IMR-90 (cell line): ENCODE data around the gene BRI3BP. TPM values are rescaled to one million over a fixed set of nuclear protein-coding genes. Genes with fewer than 3 reads are reported as not detected.

Experiments used
- ATAC-seq: fragments of 200-7000 bp; cut with Tn5 transposase; 2 replicates; pipeline ENCODE4 v1.9.1; 2020; ENCODE audit warnings: low read depth, mild to moderate bottlenecking, moderate library complexity
- BruUV-seq: library from RNA; stranded (reverse); fragments of 400-500 nt; replicated peaks from 2 replicates; lab custom pipeline; 2021; lab: Mats Ljungman, UMichigan
- CTCF ChIA-PET: fragments of 300-600 bp; formaldehyde crosslinking; extraction: SDS; loops from one replicate; lab custom pipeline; 2021; ENCODE audit warnings: antibody characterized with exemption; lab: Yijun Ruan, JAX
- POLR2A ChIA-PET: fragments of 300-600 bp; sonication (Branson Sonifier 250); formaldehyde crosslinking; loops from one replicate; lab custom pipeline; 2022; ENCODE audit warnings: antibody characterized with exemption; ENCODE audit not compliant: unreplicated experiment; lab: Charles Lee
- DNase-seq: peaks from one replicate; pipeline ENCODE4 v3.0.0; 2013
- H2AFZ ChIP-seq: replicated peaks from 2 replicates; pipeline ENCODE3; 2013; ENCODE audit warnings: low read length, mild to moderate bottlenecking; ENCODE audit not compliant: poor library complexity
- H2AK5ac ChIP-seq: 2 replicates; pipeline ENCODE4 v1.6.1; 2013; ENCODE audit warnings: low read depth, low read length, inconsistent platforms
- H2AK9ac ChIP-seq: replicated peaks from 2 replicates; pipeline ENCODE3; 2013; ENCODE audit warnings: mild to moderate bottlenecking, low read depth, low read length, moderate library complexity; ENCODE audit not compliant: poor library complexity
- H2BK120ac ChIP-seq: 2 replicates; pipeline ENCODE4 v1.6.1; 2013; ENCODE audit warnings: low read depth, low read length, inconsistent platforms
- H2BK15ac ChIP-seq: 3 replicates; pipeline ENCODE4 v1.6.1; 2013; ENCODE audit warnings: low read depth, low read length, inconsistent platforms
- H2BK20ac ChIP-seq: 2 replicates; pipeline ENCODE4 v1.6.1; 2013; ENCODE audit warnings: low read depth, mild to moderate bottlenecking, inconsistent platforms, low read length, moderate library complexity
- H2BK5ac ChIP-seq: 2 replicates; pipeline ENCODE4 v1.6.1; 2013; ENCODE audit warnings: mild to moderate bottlenecking, low read depth, low read length, inconsistent platforms; ENCODE audit not compliant: poor library complexity, severe bottlenecking
- H3K14ac ChIP-seq: replicated peaks from 2 replicates; pipeline ENCODE4 v1.6.1; 2013; ENCODE audit warnings: low read depth, low read length, inconsistent platforms
- H3K18ac ChIP-seq: 2 replicates; pipeline ENCODE4 v1.6.1; 2013; ENCODE audit warnings: low read depth, low read length, control low read depth
- H3K23ac ChIP-seq: 2 replicates; pipeline ENCODE4 v1.6.1; 2013; ENCODE audit warnings: low read depth, low read length, inconsistent platforms
- H3K27ac ChIP-seq: 2 replicates; pipeline ENCODE4 v1.5.1; 2013; ENCODE audit warnings: mild to moderate bottlenecking, control low read depth, low read length; ENCODE audit not compliant: insufficient read depth
- H3K27me3 ChIP-seq: 2 replicates; pipeline ENCODE4 v1.6.1; 2013; ENCODE audit warnings: low read length; ENCODE audit not compliant: control insufficient read depth, insufficient read depth
- H3K36me3 ChIP-seq: 2 replicates; pipeline ENCODE4 v1.6.1; 2013; ENCODE audit warnings: low read length, mixed read lengths; ENCODE audit not compliant: control insufficient read depth, insufficient read depth
- H3K4ac ChIP-seq: 2 replicates; pipeline ENCODE4 v1.6.1; 2013; ENCODE audit warnings: low read depth, low read length, inconsistent platforms
- H3K4me1 ChIP-seq: 2 replicates; pipeline ENCODE4 v1.6.1; 2013; ENCODE audit warnings: low read length, mixed read lengths; ENCODE audit not compliant: control insufficient read depth, insufficient read depth
- H3K4me2 ChIP-seq: 2 replicates; pipeline ENCODE4 v1.6.1; 2013; ENCODE audit warnings: low read depth, mild to moderate bottlenecking, control low read depth, low read length, moderate library complexity
- H3K4me3 ChIP-seq: 2 replicates; pipeline ENCODE4 v1.5.1; 2013; ENCODE audit warnings: low read depth, mild to moderate bottlenecking, control low read depth, low read length, moderate library complexity; ENCODE audit not compliant: insufficient read depth
- H3K56ac ChIP-seq: 2 replicates; pipeline ENCODE4 v1.6.1; 2013; ENCODE audit warnings: low read length, inconsistent platforms; ENCODE audit not compliant: insufficient read depth; ENCODE audit errors: extremely low read depth
- H3K79me1 ChIP-seq, 2 experiments: 2 replicates each; pipeline ENCODE4 v1.6.1; 2013; ENCODE audit warnings: low read length in 2 of 2, inconsistent platforms in 1 of 2, low read depth in 1 of 2
- H3K9ac ChIP-seq: 2 replicates; pipeline ENCODE4 v1.6.1; 2013; ENCODE audit warnings: low read depth, low read length, control low read depth
- H3K9me1 ChIP-seq: 2 replicates; pipeline ENCODE4 v1.6.1; 2013; ENCODE audit warnings: low read length, inconsistent platforms; ENCODE audit not compliant: insufficient read depth
- H3K9me3 ChIP-seq: 2 replicates; pipeline ENCODE4 v1.6.1; 2013; ENCODE audit warnings: low read length; ENCODE audit not compliant: control insufficient read depth, insufficient read depth
- H4K20me1 ChIP-seq: 2 replicates; pipeline ENCODE4 v1.6.1; 2013; ENCODE audit warnings: low read length, inconsistent platforms; ENCODE audit not compliant: insufficient read depth
- H4K5ac ChIP-seq: 2 replicates; pipeline ENCODE4 v1.6.1; 2013; ENCODE audit warnings: mild to moderate bottlenecking, low read depth, low read length, control low read depth
- H4K8ac ChIP-seq, 2 experiments: 2 replicates each; pipeline ENCODE4 v1.6.1; 2013; ENCODE audit warnings: low read depth in 2 of 2, low read length in 2 of 2, control low read depth in 1 of 2, inconsistent platforms in 1 of 2
- H4K91ac ChIP-seq: 2 replicates; pipeline ENCODE4 v1.6.1; 2013; ENCODE audit warnings: low read depth, low read length, inconsistent platforms; ENCODE audit not compliant: insufficient read depth
- CHD1 ChIP-seq: IDR thresholded peaks from 2 replicates; pipeline ENCODE4 v1.6.1; 2012; ENCODE audit warnings: low read depth, low read length, improper control_type of control experiment
- SMC3 ChIP-seq: fragments of 150-350 bp; IDR thresholded peaks from 2 replicates; pipeline ENCODE4 v1.6.1; 2016; ENCODE audit warnings: low read depth, mild to moderate bottlenecking, antibody characterized with exemption, low read length, moderate library complexity
- WGBS, 2 experiments: methylation state at CpG; one replicate each; pipeline versions ENCODE4 v1.1.5 to v1.1.7; 2013; ENCODE audit warnings: missing lambda C conversion rate in 2 of 2; ENCODE audit not compliant: insufficient read length in 1 of 2; ENCODE audit errors: extremely low coverage in 2 of 2; 5-methylcytosine and 5-hydroxymethylcytosine counted together
- dilution Hi-C: fragments of 300-500 bp; cut with HindIII; formaldehyde crosslinking; loops from one replicate; pipeline ENCODE4 v1.14.3; 2018; ENCODE audit warnings: low sequenced_read_pairs; ENCODE audit not compliant: unreplicated experiment
- in situ Hi-C: fragments of 300-500 bp; cut with MboI; formaldehyde crosslinking; loops from 3 replicates; pipeline ENCODE4 v1.14.3; 2019; ENCODE audit warnings: low sequenced_read_pairs, inconsistent platforms, mixed read lengths
- intact Hi-C: fragments of 100-400 bp; cut with micrococcal nuclease; formaldehyde crosslinking; loops from 2 replicates; pipeline ENCODE4 v1.10.0; 2022
- polyA plus RNA-seq, 3 experiments: library from polyadenylated mRNA; depleted of rRNA; stranded (reverse); fragments of >200 nt; gene quantifications; 2 replicates each; pipeline ENCODE4 v1.2.3, GENCODE V29; 2012; ENCODE audit warnings: low replicate concordance in 1 of 3
- total RNA-seq: library from RNA; depleted of rRNA; stranded (reverse); fragments of >200 nt; gene quantifications from 2 replicates; pipeline ENCODE4 v1.2.3, GENCODE V29; 2012

BRI3BP gene
- total and polyA plus RNA-seq, 2 of the 4 experiments (the other 2 are of a cell fraction): 2.5 to 2.8 TPM

DNA sequence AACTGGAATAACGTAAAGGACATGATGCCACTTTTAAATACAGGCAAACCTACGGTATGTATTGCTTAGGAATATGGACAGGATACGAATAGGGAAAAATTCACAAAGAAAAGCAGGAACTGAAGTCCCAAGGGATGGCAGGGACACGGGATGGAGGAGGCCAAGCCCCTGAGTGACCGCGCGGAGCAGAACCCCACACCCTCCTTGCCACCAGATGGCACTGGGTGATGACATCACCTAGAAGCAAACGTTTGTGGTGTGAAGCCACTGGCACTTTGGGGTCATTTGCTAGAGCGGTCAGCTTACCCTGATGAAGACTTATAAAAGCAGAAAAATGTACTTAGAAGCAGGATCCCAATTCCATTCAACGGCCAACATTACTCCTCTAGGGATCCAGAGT, 13.9 kb upstream of the BRI3BP start:
- DNase-seq (no peak), ATAC-seq (no peak)
- Histone ChIP-seq H3K14ac (no peak overlapping the region), H3K4me3 (no peak overlapping the region), H3K4ac (no peak overlapping the region), H4K91ac (no peak overlapping the region), H4K8ac (no peak overlapping the region), H3K27ac (no peak overlapping the region), H3K9ac (no peak overlapping the region), H2BK120ac (no peak overlapping the region), H2BK5ac (no peak overlapping the region), H4K5ac (no peak overlapping the region), H3K79me1 (peaks cover 3 to 16% of the 10 kb centered on the region in 2 experiments; a peak in 3 of 4 replicates), H3K18ac (no peak overlapping the region), H3K4me1 (0 out of 2 replicates have a peak, but pooled peaks cover 2% of the 10 kb centered on the region), H2BK20ac (no peak overlapping the region), H3K4me2 (no peak overlapping the region), H3K56ac (peak overlapping the region; percentile 1; the same call in 1 of the 2 replicates), H3K23ac (no peak overlapping the region), H2BK15ac (no peak overlapping the region), H3K36me3 (peaks cover 64% of the 10 kb centered on the region), H3K9me1 (peaks cover 7% of the 10 kb centered on the region; the same call in 1 of the 2 replicates), H3K27me3 (no peaks in the 10 kb centered on the region), H2AK5ac (no peak overlapping the region), H2AK9ac (peak overlapping the region; percentile 37), H3K9me3 (no peaks in the 10 kb centered on the region), H2AFZ (no peak overlapping the region), H4K20me1 (peaks cover 8% of the 10 kb centered on the region; the same call in 1 of the 2 replicates)
- in situ Hi-C loops: no loop called here
- TF ChIP-seq CHD1 (no peak), SMC3 (no peak)
- CTCF ChIA-PET: no interaction called here
- WGBS, 2 experiments: 57% methylated on average over 2 of the region's 10 CpGs; no CpG with 5 or more reads in 1 of the 2 experiments
- POLR2A ChIA-PET: no interaction called here
- dilution Hi-C loops: no loop called here
- no TSS peak for BruUV-seq
- intact Hi-C loops: no loop called here
